Glomerular endothelial cell (primary cell): ENCODE data around the gene TUBB2B. TPM values are rescaled to one million over a fixed set of nuclear protein-coding genes. Genes with fewer than 3 reads are reported as not detected.

Experiments used
- DNase-seq: peaks from one replicate; pipeline ENCODE4 v3.0.0-alpha.2; 2011; ENCODE audit warnings: low read depth, low spot score; ENCODE audit errors: extremely low read depth
- total RNA-seq: library from RNA; depleted of rRNA; stranded (reverse); fragments of >200 nt; gene quantifications from 2 replicates; pipeline ENCODE4 v1.2.3, GENCODE V29; 2015

Gene TUBB2B
- 29.7 and 31.3 TPM in 2 replicates for total RNA-seq

DNA sequence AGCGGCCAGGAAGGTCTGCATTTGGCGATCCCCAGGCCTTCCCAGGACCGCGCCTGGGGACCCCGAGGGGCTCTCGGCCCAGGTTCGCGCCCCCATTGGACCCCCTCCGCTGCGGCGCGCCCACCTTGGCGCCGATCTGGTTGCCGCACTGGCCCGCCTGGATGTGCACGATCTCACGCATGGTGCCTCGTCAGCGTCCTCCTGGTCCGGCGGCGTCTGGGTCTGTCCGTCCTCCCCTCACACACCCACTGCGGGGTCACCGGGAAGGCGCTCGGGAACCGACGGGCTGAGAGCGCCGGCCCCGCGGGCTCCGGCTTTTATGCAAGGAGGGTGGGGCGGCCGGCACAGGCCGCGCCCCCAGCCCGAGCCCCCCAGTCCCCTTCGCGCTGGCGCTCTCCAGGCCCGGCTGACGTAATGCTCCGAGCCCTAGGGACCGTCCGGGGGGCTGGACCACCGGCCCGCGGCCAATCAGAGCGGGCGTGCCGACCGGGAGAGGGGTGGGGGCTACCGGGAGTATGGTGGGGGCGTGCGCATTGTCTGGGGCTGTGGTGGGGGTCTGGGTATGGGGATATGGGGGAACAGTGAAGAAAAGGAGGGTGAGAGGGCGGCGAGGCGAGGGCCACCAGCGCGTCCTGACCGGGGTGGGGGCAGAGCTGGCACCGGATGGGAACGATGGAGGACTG, at the start of gene TUBB2B:
Gene TUBB2B, minus strand, starts transcription at position 291 of the 683 bp plus-strand sequence. Its CDS starts 110 bp downstream, at position 181.
- no peak for DNase-seq

DNA sequence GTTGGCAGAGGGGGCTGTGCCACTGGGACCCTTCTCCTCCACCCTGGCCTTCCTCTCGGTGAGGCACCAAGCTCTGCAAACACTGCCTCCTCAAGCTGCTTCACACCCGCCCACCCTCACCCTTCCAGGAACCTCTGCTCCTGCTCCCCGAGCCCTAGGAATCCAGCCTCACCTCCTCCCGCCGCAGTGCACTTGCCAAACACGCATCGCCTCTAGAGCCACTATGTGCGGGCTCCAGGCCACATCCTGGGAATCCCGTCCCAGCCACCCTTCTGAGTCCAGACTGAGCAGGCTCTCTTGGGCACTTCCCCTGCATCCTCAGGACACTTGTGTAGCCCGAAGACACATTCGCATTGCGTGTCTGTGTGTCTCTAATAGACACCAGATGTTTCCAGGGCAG, 49.8 kb upstream of the TUBB2B start:
- no peak for DNase-seq

DNA sequence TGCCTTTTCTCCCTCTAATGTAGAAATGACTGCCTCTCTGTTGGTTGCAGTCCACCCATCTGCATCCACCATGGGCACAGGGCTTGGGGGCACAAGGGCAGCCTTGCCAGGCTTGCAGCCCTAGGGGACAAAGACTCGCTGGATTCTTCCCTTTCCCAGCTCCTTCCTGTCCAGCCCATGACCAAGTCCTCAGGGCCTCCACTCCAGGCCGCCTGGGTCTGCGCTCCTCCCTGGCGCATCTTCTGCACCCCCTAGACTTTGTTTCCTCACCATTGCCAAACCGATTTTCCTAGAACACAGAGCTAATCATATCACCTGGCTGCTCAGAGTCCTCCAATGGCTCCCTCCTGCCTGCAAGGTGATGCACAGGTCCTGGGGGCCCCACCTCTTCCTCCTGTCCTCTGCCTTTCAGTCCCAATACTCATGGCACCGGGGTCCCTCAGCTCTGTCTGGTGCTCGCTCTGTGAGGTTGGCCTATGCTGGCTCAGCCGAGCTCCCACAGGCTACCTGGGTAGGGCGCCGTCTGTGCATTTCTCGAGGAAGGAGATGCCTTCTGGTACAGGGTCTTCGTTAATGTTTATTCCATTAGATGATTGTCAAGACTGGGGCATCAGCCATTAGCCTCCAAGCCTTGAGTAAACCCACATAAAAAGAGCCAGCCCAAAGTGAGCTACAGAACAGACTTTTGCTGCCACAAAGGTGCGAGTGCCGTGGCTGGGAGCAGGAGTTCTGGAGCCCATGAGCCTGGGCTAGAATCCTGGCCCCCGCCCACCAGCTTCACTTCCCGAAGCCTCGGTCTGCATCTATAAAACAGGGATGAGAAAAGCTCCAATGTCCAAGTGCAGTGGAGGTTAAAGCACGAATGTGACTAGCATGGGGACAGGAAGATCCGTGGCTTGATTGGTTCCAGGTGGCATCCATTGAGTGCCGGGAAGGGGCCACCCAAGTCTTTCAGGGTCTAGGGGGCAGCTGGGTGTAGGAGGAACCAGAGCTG, 49.0 kb upstream of the TUBB2B start:
- no peak for DNase-seq

DNA sequence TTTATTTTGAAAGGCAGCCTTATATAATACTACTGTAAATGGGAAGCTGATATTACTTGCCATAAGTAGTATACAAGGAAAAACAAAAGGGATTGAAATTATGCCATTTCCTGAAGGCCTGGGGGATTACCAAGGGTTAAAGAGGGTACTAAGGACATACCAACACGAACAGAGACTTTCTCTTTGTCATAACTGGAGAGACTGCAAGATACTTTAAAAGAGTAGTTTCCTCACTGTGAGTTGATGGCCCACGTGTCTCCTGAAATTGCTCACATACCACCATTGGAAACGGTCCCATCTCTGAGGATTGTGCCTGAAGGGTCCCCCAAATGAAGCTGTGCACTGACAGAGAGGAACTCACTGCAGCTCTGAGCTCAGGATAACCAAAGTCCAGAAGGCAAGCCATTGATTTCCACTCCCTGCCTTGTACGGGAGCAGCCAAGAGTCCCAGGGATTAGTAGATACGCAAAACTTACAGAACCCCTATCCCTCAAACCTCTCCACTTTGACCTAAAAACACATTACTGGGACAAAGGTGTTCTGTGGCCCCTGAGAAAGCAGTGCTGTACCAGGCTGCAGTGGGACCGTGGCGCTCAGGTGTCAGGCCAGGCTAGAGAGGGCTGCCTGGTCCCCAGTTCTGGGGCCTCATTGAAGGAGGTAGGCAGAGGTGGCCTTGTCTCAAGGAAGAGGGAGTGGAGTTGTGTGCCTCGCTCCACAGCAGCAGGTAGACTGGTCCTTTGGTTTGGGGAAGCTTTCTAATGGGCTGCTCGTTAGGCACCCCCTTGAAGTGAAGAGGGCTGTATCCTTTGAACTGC, 46.5 kb upstream of the TUBB2B start:
- no peak for DNase-seq

DNA sequence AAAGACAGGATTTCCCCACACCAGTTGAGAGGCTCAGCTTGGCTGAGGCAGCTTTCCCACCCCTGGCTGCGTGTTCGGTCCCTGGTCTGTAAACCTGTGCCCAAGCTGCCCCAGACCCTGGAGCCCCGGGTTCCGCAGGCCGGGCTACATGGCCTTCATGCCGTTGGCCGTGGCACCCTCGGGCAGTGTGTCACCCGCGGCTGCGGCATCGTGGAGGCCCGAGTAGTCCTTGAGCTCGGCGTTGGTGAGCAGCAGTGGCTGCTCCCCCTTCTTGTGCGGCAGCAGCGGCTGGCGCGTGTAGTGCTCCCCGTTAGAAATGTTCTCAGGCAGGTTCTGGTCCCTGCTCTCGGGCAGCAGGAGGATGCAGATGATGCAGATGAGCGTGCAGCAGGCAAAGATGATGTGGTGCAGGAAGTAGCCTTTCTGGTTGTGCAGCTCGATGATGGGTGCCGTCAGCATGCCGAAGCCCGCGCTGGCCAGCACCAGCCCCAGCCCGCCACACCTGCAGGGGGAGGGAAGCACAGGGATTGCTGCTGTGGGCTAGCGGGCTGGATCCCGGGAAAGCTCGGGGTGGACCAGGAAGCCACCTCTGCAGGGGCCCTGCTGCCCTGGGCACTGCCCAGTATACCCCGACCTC, 45.6 kb upstream of the TUBB2B start:
- DNase-seq, result no peak

DNA sequence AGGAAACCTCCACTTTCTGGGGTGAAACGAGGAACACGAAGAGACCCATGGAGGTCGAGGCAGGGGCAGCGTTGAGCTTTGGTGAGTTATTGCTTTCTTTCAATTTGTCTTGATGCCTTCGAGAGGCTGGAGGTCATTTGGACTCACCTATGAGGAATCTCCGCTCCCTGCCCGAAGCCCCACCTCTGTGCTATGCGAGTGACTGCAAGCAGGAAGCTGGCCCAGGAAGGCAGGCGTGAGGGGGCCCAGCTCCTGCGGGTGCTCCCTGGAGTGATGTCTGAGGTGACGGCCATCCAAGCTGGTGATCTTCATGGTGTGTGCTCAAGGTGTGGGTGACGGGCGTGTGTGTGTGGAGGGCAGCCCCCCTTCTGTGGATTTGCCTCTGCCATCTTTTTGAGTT, 44.3 kb upstream of the TUBB2B start:
- no peak for DNase-seq

DNA sequence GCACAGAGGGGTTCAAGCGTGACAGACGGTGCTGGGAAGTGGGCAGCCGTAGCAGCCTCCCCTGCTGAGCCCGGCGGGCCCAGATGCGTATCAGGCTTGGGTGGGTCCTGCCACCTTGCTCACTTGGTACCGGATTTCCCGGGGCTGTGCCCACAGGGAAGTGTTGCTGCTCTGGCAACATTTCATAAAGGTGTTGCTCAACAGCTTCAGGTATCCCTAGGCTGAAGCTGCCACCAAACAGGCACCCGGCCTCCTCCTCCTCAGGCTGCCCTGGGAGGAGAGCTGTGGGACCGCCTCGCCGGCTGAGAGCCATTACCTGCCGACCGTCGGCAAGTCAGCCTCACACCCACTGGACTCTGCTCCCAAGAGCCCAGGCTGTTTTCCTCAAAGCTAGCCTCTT, 42.8 kb upstream of the TUBB2B start:
- no peak for DNase-seq

DNA sequence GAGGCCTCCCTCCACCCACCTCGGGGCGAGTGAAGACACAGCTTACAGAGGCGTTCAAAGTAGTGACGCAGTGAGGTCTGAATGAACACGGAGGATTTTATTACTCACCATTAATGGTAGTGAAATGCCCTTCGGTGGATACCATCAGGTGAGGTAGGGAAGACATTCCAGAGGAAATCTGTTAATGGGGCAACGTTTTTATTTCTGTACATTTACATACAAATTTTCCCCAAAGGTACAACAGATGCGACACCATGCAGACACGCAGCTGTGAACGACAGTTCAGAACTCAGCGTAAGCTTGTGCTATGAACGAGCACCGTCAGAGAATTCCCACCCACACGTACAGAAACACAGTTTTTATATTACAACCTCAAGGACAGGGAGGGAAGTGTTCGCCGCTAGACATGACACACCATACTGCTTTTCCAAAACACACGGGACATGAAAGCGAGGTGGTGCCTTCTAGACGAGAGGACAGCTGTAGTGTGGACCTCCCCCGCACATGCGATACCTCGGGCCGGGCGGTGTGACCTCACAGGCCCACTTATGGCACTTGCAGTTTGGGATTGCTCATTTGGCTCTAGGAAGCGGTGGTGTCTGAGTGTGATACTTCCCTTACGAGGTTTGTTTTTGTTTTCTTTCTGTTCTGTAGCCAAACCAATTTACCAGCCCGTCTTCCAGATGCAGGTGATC, 42.0 kb upstream of the TUBB2B start:
- DNase-seq, result no peak

DNA sequence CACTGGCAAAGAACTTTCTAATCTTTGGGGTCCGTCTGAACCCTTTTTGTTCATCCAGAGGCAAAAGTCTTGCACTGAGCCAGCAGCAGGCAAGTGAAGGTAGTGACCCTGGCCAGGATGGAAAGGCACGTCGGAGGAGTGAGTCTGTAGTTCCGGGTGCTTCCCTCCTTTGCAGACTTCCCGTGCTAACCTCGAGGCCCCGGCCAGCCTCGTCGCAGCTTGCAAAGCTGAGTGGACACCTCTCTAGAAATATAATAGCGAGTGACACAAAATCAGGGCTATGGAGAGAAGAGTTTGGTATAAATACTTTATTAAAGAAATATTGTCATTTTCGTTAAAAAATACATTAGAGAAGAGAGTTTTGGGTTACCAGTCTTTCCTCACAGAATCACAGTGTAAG, 41.2 kb upstream of the TUBB2B start:
- no peak for DNase-seq

DNA sequence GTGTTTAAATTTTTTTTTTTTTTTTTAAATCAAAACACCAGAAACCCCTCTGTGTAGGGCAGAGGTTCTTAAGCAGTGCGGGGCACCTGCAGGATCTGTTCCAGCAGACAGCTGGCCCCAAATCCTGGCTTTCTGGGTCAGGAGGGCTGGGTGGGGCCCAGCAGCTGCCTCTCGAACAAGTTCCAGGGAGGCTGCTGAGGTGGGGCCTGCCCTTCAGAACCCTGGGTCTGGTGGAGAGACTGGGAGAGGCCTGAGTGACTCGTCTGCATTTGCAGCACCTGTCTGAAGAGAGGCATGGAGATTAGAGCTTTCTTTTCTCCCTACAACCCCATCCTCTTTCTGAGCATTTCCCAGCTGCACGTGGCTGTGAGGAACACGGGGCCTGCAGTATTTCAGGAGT, 39.7 kb upstream of the TUBB2B start:
- no peak for DNase-seq

DNA sequence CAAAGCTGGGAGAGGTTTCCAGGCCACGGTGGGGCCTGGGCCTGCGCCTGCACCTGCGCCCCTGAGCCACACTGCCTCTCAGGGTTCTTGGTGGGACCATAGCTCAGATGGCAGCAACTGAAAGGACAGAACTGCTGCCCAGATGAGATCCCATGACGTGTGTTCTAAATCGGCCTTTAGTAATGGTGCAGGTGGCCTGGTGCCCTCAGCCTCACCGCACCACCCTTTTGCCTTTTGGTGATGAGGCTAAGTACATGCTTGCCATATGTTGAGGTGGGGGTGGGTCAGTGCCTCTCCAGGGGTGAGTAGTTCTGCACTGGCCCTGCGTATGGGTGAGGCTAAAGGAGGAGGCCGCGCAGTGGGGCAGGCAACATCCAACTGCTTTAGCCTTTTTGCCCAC, 38.7 kb upstream of the TUBB2B start:
- DNase-seq, result no peak

DNA sequence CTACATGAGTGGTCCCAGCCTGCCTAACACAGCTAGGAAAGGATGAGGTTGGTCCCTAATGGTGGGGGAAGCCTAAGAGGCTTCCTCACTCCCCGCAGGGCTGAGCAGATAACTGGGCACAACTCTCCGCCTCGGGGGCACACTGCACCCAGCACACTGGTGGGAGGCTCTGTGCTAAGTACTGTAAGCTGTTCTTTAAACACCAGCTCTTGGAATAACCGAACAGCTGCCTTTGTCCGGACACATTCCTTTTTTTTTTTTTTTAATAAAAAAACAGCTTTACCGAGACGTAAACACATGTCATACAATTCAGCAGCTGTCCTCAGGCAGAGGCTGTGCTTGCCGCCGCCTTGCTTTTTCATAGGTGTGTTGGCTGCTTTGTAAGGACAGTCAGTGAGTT, 38.2 kb upstream of the TUBB2B start:
- DNase-seq, result no peak

DNA sequence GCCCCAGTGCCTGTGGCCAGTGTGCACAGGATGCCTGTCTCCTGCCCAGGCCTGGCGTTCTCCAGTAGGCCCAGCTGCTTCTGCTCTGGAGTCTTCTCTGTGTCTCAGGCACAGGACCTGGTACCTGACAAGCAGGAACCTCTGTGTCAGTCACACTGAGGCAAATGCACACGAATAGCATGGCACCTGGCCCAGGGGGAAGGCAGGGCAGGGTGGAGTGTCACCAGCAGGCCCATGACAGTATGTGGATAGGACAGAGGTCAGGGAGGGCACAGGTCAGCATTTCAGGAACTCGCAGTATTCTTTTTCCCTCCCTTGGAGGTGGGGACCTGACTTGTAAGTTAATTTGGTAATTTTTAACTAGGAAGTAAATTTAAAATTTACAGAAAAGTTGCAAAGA, 36.9 kb upstream of the TUBB2B start:
- no peak for DNase-seq

DNA sequence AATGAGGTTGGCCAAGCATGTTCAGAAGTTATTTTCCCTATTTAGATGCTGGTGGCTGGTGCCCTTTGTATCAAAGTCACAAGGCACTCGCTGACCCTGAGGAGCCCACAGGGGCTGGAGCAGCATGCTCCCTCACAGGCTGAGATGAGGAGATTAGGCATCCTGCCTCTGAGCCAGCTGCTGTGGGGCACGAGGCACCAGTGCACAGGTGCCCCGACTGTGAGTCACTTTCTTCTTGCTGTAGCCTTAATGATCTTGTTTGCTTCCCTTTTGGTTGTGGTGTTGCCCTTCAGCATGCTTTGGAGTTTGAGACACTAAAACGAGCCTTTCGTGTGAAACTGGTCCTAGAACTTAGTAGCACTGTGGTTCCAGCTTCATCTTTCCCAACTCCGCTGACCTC, 35.6 kb upstream of the TUBB2B start:
- no peak for DNase-seq

DNA sequence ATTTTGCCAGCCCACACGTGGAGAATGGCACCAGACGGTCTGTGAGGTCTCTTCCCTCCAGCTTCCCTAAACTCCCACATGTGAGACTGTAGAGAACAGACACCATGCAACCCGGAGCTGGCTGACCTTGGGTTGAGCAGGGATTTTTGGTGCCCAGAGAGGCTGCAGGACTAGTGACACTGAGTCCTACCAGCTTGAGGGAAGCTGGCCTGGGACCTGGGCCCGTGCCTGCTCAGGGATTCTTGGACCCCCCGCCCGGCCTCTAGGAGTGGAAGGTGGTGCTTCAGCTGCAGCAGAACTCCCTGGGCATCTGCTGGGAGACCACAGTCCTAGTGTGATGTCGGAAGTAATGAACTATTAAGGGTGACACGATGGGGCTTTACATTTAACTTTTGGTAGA, 34.5 kb upstream of the TUBB2B start:
- DNase-seq, result no peak

DNA sequence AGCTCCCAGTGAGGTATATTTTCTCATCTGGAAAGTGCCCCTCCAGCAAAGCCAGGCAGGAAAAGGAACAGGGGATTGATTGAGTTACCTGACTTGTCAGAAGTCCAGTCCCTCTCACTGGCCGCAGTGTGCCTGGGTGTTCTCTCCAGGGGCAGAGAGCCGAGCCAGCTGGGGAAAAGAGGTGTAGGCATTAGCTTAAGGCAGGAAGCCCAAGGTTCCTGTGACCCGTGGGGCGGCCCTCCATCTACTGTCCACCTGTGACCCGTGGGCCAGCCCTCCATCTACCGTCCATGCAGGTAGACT, 34.0 kb upstream of the TUBB2B start:
- DNase-seq, result no peak

DNA sequence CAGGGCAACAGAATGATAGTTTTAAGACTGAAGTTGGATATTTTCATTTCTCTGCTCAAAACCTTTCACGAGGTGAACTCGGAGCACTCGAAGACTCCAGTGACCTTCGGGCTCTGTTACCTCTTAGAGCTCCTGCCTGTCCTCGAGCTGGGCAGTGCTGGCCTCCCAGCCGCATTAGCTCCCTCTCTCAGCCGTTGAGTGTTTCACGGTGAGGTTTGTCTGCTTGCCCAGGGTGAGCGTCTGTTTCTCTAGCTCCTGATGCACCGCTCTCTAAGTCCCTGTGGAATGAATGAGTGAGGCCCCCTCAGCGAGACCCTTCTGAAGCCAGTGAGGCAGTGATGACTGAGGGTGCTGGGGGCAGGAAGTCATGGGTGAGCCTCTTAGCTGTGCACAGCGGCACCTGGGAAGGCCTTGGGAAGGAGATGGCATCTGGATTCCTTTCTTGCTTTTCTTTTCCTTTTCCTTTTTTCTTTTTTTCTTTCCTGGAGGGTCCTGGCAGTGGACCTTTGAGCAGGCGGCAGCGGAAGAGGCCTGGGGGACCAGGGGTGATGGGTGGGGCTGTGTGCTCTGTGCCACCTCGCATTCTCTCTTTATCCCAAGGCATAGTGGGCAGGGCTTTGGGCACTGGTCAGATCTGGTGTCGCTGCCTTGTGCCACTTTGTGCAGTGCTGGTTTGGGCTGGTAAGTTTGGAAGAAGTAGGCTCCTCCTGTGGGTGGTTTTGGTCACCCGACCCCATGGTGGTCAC, 33.5 kb upstream of the TUBB2B start:
- DNase-seq, result no peak

DNA sequence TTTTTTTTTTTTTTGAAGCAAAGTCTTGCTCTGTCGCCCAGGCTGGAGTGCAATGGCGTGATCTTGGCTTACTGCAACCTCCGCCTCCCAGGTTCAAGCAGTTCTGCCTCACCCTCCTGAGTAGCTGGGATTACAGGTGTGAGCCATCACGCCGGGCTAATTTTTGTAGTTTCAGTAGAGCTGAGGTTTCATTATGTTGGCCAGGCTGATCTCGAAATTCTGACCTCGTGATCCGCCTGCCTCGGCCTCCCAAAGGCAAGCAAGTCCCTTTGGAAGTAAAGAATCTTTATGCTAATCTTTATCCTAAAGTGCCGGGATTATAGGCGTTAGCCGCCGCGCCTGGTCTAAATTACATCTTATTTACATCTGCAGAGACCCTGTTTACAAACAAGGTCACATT, 32.8 kb upstream of the TUBB2B start:
- no peak for DNase-seq

DNA sequence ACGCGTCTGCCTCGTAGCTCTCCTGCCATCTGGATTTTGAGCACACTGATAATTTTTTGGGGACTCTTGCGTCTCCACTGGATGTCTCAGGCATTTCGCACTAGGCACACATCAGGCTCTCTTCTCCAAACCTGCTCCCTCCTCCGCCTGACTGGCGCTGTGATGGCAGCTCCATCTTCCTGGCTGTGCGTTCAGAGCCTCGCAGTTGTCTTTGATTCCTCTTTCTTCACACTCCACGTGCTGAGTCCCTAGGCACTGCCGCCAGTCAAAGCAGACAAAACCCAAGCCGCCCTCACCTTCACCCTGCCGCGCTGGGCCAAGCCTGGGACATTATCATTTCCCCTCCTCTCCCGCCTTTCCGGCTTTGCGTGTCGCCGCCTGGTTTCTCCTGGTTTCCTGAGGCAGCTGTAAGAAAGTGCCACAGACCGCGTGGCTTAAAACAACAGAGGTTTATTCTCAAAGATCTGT, 32.1 kb upstream of the TUBB2B start:
- no peak for DNase-seq
